Body of pancreas (tissue), 4 donors: ENCODE results near the gene PA2G4.

Source experiments
- CTCF ChIP-seq, 7 experiments: fragments of 450-650 bp in 4 of 7; fragments of 200-600 bp in 3 of 7; sonication (generic) in 3 of 7; IDR thresholded peaks; one replicate each; pipeline ENCODE4 v1.5.1; 2016 to 2019; ENCODE audit warnings: antibody characterized with exemption in 7 of 7
- POLR2A ChIP-seq, 3 donors: fragments of 450-650 bp; IDR thresholded peaks; one replicate each; pipeline ENCODE4 v1.6.1; 2016; ENCODE audit warnings: antibody characterized with exemption in 3 of 3, mild to moderate bottlenecking in 2 of 3

DNA sequence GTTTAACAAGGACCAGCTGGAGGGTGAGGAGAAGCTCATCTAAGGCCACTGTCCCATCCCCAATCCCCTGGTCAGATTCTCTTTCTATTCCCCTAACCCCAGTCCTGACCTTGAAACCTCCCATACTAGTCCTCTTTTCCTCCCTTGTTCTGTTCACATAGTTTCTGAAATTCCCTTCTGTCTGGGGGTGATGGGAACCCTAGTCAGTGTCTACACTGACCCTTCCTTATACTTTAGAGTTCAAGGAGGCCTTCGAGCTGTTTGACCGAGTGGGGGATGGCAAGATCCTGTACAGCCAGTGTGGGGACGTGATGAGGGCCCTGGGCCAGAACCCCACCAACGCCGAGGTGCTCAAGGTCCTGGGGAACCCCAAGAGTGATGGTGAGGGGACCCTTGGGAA, 50.5 kb downstream of the PA2G4 start:
- TF ChIP-seq POLR2A (IDR thresholded peaks at IDR 0.05) = no peak
- TF ChIP-seq CTCF (IDR thresholded peaks at IDR 0.05) = no peak
